HG02678 (cell line): Measurements from ENCODE around the gene EN2.
A peak's percentile ranks its signal among the peaks of the same experiment; 100 is the strongest.

Source experiments
- ATAC-seq: cut with Tn5 transposase; IDR thresholded peaks from one replicate; pipeline ENCODE4 v1.9.1; 2021; ENCODE audit warnings: mild to moderate bottlenecking, moderate library complexity; ENCODE audit not compliant: unreplicated experiment

EN2 gene

DNA sequence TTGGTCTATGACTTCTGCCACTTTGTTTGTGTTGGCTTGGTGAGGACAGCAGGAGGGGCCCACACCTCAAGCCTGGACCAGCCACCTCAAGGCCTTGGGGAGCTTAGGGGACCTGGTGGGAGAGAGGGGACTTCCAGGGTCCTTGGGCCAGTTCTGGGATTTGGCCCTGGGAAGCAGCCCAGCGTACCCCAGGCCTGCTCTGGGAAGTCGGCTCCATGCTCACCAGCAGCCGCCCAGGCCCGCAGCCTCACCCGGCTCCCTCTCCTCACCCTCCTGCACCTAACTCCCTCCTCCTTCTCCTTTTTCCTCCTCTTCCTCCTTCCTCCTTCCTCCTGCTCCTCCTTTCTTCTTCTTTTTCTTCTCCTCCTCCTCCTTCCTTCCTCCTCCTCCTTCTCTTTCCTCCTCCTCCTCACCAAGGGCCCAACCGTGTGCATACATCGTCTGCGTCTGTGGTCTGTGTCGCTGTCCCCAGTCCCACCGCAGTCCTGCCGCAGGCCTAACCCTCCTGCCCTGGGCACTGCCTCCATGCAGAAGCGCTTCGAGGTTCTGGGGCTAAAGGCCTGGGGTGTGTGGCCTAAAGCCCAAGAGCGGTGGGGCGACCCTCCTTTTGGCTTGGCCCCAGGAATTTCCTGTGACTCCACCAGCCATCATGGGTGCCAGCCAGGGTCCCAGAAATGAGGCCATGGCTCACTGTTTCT lies 5.3 kb downstream of the EN2 start:
- ATAC-seq = no peak

DNA sequence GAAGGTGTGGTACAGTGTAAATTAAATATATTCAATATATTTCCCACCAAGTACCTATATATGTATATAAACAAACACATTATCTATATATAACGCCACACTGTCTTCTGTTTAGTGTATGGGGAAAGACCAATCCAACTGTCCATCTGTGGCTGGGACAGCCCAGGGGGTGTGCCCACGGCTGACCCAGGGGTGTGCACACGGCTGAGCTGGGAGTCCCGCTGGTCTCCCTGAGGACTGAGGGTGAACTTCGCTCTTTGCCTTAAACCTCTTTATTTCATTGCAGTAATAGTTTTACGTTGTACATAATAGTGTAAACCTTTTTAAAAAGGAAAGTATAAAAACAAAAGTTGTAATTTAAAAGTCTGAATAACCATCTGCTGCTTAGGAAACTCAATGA lies 6.3 kb downstream of the EN2 start:
- ATAC-seq = no peak

DNA sequence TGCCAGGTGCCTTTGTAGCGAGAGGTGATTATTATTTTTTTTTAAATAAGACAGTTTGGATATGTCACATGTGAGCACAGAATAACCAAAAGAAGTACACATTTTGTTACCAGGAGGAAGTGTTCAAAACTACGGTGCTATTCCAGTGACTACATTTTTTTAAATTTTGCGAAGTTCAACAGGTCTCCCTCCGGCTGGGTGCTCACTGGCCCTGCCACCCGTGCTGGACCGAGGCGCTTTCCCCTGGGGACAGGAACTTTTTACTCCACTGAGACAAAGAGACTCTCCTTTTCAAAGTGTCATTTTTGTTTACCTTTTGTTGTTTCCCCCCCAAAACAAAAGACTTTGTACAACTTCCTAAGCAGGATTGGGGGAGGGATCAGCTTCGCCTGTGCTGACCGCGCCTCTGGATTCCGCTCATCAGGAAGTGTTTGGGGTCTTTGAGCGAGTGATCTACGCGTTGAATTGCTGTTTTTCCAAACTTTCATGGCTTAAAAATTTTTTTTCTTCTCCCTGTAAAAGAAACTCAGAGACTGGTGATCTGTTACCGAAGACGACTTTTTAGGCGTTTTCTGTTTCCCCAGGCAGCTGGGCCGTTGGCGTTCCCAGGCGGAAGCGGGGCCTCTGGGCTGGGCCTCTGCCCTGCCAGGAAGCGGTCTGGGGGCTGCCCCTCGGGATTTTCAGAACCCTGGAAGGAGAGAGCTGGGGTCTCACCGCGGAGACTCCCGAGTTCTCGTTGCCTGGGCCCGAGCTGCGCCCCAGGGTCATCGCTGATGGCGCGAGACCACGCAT lies 7.2 kb downstream of the EN2 start:
- no peak for ATAC-seq

DNA sequence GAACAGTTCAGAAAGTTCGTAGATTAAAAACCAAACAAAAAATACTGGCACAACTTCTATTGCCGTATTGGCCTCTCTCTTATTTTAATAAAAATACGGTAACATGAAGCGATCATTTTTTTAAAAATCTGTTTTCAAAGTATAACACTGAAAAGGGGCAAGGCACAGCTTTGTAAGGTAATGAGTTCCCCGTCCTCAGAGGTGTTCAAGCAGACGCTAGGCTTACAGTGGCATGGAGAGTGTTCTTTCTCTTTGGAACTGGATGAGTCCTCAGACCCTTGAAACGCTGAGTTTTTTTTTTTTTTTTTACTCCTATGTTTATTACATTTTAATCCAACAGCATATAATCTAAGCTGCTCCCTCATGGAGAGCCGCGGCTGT lies 7.8 kb downstream of the EN2 start:
- no peak for ATAC-seq

DNA sequence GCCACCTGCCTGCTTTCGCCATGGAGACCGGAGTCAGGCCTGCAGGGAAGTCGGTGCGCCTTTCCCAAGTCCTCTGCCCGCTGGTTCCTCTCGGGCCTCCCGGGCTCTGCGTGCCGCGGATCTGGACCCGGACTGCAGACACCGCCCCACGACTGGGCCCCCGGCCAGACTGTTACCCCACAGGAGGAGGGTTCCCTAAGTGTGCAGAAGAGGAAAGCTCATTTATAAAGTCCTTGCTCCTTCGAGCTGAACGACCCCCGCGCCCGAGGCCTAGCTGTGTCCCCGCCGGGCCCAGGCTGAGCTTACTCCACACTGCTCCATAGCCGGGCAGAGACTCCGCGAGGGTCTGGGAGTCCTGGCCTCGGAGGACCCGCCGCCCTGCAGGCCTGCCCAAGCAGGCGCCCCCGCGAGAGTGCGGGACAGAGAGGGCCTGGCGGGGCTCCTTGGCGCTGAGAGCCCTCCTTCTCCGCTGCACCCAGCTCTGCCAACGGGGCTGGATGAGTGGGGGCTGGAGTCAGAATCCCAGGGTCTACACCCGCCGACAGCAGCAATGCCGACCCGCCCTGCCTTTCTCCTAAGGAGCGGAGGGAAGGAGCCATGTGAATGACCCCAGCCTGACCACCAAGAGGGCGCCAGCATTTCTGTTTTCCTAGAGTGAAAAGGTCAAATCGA lies 8.3 kb downstream of the EN2 start:
- ATAC-seq = no peak

DNA sequence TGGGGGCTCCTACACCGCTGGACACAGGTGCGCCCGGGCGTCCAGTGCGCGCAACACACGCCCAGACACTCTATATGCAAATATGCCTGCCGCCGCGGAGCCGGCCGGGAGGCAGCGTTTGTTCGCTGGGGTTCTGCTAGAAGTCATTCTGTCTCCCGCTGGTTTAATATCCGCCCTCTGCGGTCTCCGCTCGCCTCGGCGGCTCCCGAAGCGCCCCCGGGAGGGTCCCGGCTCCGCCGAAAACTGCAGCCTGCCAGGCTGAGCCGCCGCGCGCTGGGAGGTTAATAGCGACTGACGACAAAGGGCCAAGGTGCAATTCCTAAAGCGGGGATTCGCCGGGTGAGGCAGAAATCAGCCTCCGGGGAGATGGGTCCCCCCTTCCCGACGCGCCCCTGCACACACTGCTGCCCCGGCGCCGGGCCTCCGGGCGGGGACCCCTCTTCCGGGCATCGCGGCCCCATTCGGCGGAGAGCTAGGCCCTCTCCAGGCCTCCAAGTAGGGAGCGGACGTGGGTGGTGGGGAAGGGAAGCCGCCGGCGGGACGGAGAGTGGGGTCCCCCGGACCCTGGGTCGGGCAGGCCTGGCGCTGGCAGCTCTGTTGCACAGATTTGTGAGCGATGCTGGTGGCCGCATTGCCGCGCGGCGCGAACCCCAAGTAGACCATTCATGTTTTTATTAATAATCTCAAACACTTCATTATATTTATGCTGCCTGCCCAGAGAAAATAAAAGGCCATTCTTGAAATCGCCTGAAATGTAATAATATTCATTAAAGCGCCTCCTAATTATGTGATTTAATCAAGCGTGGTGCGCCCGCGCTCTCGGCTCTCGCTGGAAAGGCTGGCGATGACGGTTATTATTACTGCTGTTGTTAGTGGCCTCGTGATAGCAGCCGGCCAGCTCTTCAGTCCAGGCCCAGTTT lies 9.1 kb downstream of the EN2 start:
- peak; percentile 59 for ATAC-seq

DNA sequence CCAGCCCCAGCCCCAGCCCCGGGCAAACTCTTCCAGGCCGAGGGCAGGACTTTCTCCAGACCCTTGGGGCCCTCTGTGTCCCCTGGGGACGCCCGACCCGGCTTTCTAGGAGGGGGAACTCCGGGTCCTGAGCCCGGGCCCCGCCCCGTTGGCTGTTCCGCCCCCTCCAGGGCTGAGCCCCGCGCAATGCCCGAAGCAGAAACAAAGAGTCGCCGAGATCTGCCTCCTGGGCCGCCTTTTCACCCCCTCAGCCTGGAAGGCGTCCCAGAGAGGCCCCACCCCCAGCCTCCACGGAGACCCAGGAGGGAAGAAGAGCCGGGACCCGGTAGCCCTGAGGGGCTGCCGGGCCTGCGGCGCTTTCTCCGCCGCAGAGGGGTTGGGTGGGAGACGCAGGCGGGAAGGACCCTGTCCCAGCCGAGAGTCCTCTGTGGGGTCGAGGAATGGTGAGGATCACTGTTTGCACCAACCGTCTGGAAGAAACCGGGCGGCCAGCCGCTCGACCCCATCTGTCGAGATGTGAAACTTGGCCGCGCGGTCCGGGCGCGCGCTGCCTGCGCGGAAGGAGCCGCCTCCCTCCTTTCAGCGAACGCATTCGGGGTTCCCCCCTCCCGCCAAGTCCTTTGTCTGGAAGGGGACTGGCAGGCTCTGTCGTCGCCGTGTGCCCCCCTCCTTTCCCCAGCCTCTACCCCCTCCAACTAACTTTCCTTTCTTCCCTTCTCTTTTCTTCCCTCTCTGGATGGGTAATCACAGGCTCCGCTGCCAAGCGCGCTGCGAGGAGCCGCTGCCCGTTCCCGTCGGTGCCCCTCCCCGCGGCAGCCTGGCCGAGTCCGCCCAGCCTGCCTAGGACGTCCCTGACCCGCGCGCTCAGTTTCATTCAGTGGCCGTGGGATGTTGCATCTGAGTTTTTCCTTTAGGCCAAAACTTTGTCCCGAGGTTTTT lies 10.2 kb downstream of the EN2 start:
- peak; percentile 33 for ATAC-seq

DNA sequence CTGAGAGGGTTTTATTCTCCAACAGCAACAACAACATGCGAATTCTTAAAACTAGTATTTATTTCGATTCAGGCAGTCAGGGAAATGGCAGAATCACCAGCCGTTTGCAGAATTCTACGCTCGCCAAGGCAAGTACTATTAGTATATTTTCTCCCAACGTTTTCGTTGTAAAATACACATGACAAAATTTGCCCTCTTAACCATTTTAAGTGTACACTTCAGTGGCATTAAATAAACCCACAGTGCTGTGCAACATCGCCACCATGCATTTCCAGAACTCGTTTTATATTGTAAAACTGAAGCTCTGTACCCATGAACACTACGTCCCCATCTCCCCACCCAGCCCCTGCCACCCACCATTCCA lies 10.8 kb downstream of the EN2 start:
- ATAC-seq = no peak

DNA sequence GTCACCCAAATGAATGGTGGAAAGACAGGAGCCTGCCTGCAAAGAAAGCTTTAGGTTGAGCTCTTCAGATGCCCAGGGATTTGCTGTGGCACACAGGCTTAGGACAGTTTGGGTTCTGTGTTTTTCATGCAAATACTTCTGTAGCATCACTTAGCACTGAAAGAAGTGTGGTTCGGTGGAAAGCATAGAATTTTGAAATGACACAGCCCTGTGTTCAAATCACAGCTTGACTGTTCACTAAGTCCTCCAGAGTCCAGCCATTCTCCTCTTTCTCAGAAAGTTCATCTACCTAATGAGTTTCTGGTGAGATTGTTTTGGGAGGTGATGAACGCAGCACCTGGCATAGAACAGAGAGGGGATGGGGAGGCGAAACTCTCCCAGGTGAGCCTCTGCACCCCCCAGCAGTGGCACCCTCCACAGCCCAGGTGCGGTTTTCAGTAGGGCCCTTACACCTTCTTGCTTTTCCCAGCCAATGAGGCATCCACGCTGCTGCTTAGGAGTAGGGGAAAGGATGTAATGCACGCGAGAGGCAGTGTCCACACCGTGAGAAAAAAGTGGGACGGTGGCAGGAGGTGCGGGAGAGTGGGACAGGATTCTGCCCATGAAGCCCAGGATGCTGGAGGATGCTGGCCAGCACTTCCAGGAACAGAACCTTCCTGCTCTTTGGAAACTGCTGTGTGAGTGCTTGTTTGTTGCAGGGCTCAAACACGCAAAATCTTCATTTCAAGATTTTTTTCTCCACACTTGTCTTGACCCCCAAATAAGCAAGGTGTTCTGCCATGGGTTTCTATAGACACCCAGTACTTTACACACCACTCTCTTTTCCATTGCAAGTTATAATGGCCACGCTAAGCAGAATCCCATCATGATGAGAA lies 11.6 kb downstream of the EN2 start:
- no peak for ATAC-seq

DNA sequence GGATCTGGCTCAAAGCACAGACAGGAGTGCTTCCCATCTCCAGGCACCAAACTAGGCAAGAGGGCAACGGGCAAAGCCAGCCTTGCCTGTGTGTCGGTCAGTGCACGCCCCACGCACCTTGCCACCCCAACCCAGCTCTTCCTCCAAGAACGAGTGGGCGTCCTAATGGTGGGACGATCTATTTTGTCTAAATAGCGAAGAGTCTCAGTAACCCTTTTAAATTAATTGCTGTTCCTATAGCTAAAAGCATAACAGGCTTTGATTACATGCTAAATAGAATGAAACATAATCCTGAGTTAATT lies 12.2 kb downstream of the EN2 start:
- ATAC-seq = no peak

DNA sequence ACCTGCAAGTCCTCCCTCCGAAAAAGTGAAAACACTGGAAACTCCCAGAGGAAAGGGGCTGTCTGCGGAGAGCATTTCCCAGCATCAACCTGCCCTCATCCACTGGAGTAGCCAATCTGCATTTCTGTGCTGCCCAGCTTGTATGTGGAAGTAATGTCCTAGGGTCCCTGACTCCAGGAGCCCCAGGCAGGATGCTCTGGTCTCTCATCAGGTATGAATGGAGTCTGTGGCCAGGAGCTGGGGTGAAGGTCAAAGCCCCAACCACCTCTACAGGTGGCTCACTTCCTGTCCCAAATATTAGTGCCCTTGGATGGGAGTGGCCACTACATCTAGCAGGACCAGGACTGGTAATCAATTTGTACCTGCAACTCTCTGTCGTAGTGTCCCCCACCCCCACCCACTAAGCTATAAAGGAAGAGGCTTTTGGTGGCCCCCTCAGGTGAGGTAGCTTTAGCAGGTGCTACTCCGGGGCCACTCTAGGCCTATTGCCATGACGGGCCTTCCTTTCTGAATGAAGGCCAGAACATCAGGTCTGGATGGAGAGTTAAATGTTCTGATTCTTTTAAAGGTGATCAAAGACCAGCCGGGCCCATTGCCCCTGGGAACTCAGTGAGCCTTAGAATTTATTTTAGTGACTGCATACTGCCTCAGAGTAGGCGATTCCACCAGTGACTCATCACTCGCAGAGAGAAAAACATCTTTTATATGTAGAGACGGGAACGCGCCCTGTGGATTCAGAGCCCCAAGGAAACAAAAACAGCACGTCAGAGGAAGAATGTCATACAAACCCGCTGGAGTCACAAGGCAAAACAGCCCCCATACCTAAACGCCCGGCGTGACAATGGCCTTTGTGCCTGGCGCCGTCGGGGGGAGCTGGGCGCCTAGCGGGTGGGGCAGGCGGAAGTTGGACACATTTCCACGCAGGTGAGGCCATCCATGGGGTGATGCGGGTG lies 13.0 kb downstream of the EN2 start:
- no peak for ATAC-seq

DNA sequence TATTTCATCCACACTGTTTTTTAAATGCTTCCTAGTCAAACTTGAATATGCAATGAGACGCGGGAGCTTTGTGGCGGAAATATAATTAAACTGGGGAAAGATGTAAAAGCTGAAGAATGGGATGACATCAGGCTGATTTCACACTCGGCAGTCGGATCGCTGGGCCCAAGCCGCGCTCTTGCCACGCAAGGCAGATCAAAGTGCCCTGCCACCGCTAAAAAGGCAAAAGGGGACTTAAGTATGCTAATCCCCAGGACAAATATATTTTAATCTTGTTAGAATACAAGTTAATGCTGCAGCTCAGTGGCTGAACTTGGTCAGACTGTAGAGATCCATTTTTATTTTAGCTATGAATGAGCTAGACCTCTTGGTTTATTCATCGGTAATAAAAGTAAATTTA lies 13.8 kb downstream of the EN2 start:
- no peak for ATAC-seq

DNA sequence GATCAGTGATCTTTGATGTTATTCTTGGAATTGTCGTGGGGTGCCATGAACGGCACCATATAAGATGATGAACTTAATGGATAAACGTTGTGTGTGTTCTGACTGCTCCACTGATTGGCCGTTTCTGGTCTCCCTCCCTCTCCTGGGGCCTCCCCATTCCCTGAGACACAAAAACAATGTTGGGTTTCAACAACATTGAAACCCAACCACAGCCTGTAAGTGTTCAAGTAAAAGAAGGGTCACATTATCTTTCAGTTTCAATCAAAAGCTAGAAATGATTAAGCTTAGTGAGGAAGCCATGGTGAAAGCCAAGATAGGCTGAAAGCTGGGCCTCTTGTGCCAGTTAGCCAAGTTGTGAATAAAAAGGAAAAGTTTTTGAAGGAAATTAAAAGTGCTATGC lies 19.5 kb downstream of the EN2 start:
- peak; percentile 98 for ATAC-seq

DNA sequence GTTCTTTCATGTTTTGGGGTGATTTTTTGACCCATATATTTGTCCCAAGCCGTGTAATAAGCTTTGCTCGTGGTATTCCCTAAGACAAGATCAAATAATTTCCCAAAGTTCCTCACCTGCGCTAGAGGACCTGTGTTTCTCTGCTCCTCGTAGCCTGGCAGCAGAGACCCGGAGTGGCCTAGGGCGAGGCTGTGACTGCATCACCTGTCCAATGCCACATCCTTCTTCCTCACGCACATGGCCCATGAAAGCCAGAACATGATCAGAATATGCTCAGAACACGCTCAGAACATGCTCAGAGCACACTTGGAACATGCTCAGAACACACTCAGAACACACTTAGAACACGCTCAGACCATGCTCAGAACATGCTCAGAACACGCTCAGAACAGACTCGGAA lies 23.8 kb downstream of the EN2 start:
- ATAC-seq = no peak

DNA sequence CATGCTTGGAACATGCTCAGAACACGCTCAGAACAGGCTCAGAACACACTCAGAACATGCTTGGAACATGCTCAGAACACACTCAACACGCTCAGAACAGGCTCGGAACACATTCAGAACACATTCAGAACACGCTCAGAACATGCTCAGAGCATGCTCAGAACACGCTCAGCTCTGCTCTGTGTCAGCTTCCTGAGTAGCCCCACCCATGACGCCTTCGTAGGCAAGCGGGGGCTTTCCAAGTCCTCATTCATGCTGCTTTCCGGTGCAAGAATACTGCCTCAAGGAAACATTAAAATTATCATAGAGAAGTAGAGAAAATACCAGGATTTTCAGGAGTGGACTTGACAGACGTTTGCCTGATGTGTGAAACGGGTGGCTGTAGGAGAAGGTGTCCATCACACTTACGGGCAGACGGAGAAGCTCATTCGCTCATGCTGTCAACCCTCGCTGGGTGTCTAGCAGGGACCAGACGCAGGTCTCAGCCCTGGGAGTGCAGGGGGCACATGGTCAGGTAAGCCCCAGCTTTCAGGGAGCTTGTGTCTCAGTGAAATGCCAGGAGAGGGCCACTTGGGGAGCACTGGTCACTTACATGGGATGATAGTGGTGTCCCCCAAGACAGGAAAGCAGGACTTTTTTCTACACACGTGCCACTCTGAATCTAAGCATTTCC lies 24.7 kb downstream of the EN2 start:
- no peak for ATAC-seq

DNA sequence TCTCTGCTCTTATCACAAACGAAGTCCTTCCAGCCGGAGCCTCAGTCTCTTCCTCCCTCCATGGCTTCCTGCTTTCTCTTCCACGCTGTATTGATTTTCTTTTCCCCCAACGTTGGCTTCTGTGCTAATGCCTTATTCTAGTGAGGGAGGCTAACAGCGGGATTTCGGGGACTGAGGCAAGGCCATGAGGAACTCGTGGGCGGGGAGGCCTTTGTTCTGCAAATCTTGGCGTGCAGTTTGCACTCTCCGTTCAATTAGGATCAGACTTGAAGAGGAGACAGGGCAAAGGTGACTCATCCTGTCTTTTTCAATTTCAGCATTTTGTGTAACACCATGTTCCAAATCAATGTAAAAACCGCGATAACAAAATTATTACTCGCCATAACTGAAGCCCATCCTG lies 25.3 kb downstream of the EN2 start:
- no peak for ATAC-seq

DNA sequence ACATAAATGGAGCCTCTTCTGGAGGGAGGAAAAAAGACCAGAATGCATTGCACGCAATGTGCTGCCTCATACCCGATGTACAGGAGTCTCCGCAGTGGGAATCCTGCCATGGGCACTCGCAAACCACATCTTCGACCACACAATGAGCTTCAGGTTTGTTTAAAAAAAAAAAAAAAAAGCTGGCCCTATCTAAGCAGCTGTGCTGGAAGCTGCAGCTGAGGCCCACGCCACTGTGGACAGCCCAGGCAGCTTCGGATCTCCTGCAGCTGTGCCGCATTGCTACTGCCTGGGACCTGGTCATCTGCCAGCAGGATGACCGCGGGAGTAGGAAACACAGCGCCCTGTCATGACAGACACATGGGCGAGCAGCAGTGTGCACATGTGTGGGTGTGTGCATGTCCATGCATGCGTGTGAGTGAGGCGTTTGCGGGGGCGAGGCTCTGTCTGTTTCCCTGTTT lies 26.0 kb downstream of the EN2 start:
- no peak for ATAC-seq
